ENCODE results near the gene SERPINE1.
"Not testable (repeated sequence)": the region's sequence is repeated elsewhere in the genome, so short reads cannot be mapped to it uniquely, and the experiment has no call there.

The SERPINE1 gene

DNA sequence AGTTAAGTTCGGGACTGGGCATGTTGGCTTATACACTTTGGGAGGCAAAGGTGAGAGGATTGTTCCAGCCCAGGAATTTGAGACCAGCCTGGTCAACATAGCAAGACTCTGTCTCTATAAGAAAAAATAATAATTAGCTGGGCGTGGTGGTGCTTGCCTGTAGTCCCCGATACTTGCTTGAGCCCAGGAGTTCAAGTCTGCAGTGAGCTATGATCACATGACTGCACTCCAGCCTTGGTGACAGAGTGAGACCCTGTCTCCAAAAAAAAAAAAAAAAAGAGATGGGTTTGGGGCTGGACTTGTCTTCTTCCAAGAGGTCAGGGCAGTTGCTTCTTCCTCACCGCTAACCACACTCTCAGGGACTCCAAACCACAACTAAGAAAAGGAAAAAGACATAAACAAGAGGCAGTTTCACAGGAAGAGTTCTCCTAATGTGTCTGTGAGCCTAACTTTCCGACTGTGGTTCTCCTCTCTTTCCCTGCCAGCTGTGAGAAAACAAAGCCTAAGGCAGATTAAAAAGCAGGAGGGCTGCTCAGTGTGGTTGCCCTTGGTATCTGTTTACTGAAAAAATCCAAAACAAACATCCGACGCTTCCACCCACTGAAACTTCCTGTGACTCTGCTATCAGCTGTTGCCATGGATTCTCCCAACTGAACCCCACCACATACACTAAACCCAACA, 2.4 kb upstream of the SERPINE1 start:
- DNase-seq (ENCODE audit: low read depth), result no peak

DNA sequence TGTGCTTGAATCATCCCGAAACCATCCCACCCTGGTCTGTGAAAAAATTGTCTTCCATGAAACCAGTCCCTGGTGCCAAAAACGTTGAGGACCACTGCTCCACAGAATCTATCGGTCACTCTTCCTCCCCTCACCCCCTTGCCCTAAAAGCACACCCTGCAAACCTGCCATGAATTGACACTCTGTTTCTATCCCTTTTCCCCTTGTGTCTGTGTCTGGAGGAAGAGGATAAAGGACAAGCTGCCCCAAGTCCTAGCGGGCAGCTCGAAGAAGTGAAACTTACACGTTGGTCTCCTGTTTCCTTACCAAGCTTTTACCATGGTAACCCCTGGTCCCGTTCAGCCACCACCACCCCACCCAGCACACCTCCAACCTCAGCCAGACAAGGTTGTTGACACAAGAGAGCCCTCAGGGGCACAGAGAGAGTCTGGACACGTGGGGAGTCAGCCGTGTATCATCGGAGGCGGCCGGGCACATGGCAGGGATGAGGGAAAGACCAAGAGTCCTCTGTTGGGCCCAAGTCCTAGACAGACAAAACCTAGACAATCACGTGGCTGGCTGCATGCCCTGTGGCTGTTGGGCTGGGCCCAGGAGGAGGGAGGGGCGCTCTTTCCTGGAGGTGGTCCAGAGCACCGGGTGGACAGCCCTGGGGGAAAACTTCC, 784 bp upstream of the SERPINE1 start:
- DNase-seq (ENCODE audit: low read depth), result no peak

DNA sequence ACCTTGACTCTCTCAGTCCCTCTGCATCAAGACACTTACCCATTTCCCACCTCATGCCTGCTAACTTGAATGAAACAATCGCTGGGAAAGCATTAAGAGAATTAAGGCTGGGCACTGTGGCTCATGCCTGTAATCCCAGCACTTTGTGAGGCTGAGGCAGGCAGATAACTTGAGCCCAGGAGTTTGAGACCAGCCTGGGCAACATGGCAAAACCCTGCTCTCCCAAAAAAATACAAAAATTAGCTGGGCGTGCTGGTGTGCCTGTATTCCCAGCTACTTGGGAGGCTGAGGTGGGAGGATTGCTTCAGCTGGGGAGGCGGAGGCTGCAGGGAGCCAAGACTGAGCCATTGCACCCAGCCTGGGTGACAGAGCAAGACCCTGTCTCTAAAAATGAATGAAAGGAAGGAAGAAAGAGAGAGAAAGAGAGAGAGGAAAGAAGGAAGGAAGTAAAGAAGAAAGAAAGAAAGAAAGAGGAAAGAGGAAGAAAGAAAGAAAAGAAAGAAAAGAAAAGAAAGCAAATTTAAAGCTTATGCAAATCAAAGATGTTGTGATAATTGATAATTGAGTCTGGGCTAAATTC, 646 bp downstream of the SERPINE1 start:
- no peak for DNase-seq (ENCODE audit: low read depth)

DNA sequence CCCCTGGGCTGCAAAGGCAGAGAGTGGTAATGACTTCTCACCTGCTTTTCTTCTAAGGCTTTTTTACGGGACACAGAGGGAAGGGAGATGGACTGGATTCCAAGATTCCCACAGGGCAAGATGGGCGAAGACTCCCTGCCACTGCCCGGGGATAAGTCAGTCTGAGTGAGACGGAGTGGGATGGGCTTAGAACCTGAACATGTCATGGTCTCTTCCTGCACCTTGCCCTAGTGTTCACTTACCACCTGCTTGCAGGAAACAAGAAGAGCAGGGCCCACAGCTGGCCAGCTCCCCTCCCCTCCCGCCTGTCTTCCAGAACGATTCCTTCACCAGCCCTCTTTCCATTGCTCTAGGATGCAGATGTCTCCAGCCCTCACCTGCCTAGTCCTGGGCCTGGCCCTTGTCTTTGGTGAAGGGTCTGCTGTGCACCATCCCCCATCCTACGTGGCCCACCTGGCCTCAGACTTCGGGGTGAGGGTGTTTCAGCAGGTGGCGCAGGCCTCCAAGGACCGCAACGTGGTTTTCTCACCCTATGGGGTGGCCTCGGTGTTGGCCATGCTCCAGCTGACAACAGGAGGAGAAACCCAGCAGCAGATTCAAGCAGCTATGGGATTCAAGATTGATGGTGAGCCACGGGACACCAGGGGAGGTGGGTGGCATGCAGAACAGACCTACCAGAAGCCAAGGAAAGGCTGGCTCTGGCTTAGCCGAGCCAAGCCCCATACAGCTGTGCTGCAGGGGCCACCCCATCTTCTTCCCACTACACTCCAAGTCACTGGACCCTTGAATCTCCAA, 1.3 kb downstream of the SERPINE1 start:
- DNase-seq (ENCODE audit: low read depth), result no peak

DNA sequence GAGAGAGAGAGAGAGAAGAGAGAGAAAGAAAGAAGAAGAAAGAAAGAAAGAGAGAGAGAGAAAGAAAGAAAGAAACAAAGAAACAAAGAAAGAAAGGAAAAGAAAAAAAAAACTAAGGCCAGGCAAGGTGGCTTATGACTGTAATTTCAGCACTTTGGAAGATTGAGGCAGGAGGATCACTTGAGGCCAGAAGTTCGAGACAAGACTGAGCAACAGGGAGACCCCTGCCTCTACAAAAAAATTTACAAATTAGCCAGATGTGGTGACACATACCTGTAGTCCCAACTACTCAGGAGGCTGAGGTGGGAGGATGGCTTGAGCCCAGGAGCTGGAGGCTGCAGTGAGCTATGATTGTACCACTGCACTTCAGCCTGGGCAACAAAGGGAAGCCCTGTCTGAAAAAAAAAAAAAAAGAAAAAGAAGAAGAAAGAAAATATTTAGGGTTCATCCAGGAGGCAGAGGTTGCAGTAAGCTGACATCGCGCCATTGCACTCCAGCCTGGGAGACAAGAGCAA, 2.8 kb downstream of the SERPINE1 start:
- DNase-seq (ENCODE audit: low read depth), result no peak

DNA sequence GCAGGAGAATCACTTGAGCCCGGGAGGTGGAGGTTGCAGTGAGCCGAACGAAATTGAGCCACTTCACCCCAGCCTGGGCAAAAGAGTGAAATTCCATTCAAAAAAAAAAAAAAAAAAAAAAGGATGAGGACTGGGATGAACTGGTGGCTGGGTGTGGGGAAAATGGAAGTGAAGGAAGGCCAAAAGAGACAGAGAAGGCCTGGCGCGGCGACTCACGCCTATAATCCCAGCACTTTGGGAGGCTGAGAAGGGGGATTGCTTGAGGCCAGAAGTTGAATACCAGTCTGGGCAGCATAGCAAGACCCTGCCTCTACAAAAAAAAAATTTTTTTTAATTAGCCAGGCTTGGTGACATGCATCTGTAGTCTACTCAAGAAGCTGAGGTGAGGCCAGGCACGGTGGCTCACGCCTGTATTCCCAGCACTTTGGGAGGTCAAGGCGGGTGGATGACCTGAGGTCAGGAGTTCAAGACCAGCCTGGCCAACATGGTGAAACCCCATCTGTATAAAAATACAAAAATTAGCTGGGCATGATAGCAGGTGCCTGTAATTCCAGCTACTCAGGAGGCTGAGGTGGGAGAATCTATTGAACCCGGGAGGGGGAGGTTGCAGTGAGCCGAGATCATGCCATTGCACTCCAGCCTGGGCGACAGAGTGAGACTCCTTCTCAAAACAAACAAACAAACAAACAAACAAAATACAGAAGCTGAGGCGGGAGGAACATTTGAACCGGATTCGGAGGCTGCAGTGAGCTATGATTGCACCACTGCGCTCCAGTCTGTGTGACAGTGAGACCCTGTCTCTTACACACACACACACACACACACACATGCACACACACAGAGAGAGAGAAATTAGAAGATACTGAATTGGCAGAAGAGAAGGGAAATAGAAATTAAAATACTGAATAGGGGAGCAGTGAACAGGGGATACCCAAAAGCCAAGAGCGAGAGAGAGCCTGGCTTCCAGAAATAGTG, 6.0 kb downstream of the SERPINE1 start:
- not testable (repeated sequence) for DNase-seq (ENCODE audit: low read depth)

DNA sequence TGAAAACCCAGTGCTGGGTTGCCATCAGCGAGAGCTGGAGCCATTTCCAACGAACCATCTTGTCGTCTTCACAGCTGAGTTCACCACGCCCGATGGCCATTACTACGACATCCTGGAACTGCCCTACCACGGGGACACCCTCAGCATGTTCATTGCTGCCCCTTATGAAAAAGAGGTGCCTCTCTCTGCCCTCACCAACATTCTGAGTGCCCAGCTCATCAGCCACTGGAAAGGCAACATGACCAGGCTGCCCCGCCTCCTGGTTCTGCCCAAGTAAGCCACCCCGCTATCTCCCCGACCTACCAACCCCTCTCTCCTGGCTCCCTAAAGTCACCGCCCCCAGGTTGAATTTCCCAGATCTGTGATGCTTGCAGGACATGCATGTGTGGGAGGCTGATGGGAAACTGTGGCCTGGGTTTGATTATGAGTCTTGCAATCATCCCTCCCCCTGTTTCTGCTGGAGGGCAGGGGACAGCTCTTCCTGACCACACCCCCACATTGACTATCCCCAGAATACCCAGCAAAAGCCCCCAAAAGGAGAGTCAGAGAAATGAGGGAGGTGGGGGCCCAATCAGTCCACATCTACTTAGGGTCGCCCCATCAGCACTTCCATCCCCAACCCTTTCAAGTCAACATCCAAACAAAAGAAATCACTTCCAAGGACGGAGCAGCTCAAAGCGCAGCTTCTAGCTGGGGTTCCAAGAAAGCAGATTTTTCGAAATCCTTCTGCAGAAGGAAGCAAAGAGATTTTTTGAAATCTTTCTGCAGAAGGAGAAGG, 6.9 kb downstream of the SERPINE1 start:
- no peak for DNase-seq (ENCODE audit: low read depth)

DNA sequence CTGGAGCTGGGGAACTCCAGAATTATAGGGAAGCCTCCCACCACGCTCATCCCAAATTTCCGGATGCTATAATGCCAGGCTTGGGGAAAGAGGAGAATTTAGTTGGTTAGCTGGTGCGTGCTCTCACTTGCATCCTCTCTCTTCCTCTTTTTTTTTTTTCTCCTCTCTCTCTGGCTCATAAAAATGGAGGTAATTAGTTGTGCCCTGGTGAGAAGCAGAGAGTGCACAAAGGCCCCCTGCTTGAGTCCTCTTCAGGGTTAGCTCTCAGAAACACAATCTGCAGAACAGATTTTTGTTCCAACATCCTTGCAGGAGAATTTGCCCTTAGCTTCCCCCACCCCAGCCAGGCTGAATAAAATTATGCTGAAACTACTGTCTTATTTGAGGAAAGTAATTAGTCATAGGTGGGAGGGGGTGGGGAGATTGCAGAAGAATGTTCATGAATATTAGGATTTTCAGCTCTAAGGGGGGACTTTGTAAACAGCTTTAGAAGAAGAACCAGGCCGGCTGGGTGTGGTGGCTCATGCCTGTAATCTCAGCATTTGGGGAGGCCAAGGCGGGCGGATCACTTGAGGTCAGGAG, 7.6 kb downstream of the SERPINE1 start:
- DNase-seq (ENCODE audit: low read depth), result no peak

DNA sequence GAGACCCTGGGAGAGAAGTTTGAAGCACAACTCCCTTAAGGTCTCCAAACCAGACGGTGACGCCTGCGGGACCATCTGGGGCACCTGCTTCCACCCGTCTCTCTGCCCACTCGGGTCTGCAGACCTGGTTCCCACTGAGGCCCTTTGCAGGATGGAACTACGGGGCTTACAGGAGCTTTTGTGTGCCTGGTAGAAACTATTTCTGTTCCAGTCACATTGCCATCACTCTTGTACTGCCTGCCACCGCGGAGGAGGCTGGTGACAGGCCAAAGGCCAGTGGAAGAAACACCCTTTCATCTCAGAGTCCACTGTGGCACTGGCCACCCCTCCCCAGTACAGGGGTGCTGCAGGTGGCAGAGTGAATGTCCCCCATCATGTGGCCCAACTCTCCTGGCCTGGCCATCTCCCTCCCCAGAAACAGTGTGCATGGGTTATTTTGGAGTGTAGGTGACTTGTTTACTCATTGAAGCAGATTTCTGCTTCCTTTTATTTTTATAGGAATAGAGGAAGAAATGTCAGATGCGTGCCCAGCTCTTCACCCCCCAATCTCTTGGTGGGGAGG, 10.8 kb downstream of the SERPINE1 start:
- DNase-seq (ENCODE audit: low read depth), result no peak

DNA sequence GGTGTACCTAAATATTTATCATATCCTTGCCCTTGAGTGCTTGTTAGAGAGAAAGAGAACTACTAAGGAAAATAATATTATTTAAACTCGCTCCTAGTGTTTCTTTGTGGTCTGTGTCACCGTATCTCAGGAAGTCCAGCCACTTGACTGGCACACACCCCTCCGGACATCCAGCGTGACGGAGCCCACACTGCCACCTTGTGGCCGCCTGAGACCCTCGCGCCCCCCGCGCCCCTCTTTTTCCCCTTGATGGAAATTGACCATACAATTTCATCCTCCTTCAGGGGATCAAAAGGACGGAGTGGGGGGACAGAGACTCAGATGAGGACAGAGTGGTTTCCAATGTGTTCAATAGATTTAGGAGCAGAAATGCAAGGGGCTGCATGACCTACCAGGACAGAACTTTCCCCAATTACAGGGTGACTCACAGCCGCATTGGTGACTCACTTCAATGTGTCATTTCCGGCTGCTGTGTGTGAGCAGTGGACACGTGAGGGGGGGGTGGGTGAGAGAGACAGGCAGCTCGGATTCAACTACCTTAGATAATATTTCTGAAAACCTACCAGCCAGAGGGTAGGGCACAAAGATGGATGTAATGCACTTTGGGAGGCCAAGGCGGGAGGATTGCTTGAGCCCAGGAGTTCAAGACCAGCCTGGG, 11.4 kb downstream of the SERPINE1 start:
- peak; percentile 61 for DNase-seq (ENCODE audit: low read depth)

DNA sequence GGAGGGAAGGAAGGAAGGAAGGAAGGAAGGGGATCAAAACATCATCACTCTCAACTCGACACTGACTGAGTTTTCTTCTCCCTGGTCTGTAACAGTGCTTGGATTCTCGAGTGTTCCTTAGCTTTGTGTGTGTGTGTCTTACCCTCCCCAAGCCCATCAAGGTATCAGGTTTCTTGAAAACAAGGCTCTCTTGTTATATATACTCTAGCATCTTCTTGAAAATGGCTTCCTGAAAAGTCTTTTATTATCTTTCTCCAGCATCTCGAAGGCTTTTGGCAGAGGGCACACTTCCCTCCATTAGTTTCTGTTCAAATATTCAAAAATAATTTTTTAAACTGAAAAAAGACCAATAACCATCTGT, 13.4 kb downstream of the SERPINE1 start:
- no peak for DNase-seq (ENCODE audit: low read depth)

DNA sequence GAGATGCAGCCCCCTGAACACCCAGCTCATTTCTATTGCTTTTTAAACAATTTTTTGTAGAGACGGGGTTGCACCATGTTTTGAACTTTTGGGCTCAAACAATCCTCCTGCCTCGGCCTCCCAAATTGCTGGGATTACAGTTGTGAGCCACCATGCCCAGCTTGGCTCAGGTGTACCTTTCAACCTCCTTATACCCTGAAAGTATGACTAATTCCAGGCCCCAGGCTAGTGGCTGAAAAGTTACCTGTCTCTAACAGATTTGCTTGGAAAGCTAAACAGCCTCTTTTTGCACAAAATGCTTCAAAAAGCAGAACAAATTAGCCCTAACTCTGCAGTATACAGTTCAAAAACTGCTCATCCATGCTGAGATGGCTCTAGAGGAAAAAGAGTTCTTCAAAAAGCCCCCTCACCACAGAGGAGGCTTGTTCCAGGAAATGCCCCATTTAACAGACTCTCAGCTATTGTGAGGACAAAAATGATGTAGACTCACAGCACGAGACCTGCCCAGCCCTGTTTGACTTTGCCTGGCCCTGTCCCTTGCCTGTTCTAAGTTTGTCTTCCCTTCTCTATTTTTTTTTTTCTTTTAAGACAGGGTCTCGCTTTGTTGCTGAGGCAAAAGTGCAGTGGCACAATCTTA, 14.0 kb downstream of the SERPINE1 start:
- DNase-seq (ENCODE audit: low read depth), result no peak

DNA sequence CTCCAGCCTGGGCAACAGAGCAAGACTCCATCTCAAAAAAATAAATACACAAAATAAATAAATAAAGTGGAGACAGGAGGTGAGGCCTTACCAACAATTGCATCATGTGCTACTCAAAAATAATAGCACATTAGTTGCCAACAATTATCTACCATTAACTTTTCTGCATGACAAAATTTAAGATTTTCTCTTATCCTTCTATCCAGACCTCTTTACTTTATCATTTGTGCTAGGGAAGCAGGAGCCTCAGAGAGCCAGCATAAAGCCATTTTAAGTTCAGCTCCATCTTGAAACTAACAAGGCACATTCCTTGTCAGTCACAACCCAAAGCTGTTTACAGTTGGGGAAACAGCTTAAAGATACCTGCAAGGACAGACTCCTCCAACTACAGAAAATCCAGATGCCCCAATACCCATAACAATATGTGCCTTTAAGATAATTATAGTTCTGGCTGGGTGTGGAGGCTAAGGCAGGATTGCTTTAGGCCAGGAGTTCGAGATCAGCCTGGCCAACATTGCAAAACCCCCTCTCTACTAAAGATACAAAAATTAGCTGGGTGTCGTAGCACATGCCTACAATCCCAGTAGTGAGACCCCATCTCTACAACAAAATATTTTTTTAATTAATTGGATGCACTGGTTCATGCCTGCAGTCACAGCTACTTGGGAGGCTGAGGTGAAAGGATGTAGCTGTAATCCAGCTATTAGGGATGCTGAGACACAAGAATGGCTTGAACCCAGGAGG, 25.2 kb downstream of the SERPINE1 start:
- no peak for DNase-seq (ENCODE audit: low read depth)

DNA sequence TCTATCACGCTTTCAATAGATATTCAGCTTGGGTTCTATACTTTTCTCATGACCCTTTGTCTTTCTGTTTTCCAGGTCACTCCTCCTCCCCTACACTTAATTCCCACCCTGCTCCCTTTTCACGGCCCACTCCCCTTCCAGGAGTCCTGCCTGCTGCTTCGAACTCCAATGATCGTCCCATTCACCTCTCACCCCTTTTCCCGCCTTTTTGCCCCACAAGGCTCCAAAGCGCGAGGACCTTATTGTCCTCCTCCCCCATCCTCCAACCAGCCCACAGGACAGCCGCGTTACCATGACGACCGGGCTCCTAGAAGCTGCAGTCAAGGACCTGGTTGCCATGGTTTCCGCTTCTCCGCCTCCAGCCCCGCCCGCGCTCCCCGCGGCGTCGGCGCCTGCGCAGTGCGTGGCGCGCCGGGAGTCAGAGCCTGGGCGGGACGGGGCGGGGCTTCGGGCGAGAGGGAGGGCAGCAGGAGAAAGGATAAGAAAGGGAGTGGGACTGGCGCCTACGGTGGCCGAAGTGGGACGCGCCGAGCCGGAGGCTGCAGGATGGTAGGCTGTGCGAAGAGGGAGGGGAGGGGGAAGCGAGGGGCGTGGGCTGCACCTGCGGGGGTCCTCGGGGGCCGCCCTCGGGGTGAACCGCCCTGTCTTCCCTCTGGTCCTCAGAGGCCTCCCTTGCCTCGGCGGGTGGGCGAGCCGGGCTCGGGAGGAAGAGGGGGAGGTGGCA, 27.2 kb downstream of the SERPINE1 start, which contains the start of gene AP1S1:
TSS of gene AP1S1 (plus strand) at position 508 of the 724 bp plus-strand sequence. CDS start at position 547, 39 bp downstream.
- DNase-seq (ENCODE audit: low read depth), result peak; percentile 83

DNA sequence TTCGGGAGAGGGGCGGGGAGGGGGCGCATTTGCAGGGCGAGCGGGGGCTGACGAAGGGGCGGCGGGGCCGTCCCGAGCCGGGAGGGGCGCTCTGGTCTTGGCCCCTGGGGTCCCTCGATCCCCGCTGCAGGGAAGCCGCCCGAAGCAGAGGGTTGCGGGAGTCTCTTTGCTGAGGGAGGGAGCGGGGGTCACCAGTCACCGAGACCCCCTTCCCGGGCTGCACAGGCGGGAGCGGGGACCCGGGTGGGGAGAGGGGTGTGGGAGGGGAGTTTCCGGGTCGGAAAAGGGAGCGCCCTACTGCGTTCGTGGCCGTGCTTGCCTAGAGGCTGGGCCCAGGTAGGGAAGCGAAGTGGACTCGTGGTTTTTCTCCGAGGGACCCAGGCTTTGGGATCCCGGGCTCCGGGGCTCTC, 27.8 kb downstream of the SERPINE1 start:
- no peak for DNase-seq (ENCODE audit: low read depth)

DNA sequence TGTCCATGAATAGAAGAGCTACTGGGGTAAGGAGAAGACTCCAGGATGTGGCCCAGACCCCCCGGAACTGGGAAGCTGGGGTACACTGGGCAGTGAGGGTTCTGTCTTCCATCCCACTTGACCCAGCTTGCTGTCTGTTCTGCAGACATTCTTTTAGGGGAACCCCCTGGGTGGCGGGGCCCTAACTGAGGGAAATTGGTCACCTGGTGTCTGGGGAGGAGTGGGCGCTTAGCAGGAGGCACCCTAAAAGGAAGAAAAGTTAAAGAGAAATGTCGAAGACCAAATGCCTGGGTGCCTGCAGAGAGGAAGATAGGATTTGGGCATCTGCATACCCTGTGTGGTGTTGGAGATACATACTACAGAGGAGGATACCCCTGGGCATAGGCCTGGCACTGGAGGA, 28.4 kb downstream of the SERPINE1 start:
- no peak for DNase-seq (ENCODE audit: low read depth)

DNA sequence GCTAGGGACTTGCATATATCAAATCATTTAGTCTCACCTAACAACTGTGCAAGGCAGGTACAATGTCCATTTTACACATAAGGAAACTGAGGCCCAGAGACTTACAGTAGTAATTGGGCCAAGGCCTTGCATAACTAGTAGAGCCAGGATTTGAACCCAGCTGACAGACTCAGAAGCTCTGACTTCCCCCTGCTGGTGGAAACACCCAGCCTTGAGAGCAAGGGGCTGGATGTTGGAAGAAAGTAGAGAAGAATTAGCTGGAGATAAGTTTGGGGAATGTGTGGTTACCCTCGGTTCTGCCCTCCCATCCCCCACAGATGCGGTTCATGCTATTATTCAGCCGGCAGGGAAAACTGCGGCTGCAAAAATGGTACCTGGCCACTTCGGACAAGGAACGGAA, 29.4 kb downstream of the SERPINE1 start:
- DNase-seq (ENCODE audit: low read depth), result no peak
